Suppressor macrophage treated with lipopolysaccharide for 1 hour (primary cell): ENCODE measurements around the gene APEH.

ENCODE experiments used
- DNase-seq, 3 donors: peaks; one replicate each; pipeline ENCODE4 v3.0.0-alpha.2; 2020 to 2022

The APEH gene

DNA sequence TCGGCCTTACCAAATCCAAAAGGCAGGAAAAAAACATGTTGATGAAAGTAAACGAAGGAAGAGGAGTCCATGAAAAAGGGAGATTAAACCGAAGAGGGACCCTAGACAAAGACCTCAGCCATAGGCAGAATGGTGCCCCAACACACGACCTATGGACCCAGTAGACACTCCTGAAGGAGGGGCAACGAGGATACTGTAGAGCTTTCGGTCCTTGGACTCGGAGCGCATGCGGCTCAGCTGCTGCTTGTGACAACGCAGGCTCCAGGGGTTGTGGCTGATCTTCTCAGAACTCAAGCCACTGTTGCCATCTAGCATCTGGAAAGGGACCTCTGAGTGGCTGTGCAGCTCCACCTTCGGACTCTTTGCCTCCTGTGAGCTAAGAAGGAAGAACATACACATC is 58.4 kb downstream of the APEH start:
- no peak for DNase-seq

DNA sequence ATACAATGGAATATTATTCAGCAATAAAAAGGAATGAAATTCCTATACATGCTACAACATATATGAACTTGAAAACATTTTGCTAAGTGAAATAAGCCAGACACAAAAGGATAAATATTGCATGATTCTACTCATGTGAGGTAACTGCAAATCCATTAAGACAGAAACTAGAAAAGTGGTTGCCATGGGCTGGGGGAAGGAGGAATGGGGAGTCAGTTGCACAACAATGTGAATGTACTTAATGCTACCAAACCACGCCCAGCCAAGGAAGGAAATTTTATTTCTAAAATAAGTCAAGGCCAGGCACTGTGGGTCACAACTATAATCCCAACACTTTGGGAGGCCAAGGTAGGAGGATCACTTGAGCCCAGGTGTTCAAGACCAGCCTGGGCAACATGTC is 59.4 kb downstream of the APEH start:
- DNase-seq = no peak
